SK-N-SH treated with all-trans-retinoic acid at 6 μM for 48 hours (cell line): Measurements from ENCODE around the gene ANK3.

Experiments used
- ATAC-seq: fragments of 200-7000 bp; cut with Tn5 transposase; 3 replicates; pipeline ENCODE4 v1.9.1; 2020; ENCODE audit warnings: mild to moderate bottlenecking, moderate library complexity
- ARNTL ChIP-seq: fragments of 450-650 bp; formaldehyde crosslinking; IDR thresholded peaks from 2 replicates; pipeline ENCODE4 v1.5.0; 2020; ENCODE audit warnings: low read depth, mild to moderate bottlenecking, moderate library complexity, borderline replicate concordance
- BACH2 ChIP-seq: fragments of 250-450 bp; sonication (Bioruptor Pico); IDR thresholded peaks from 2 replicates; pipeline ENCODE4 v1.9.0; 2021; ENCODE audit warnings: mild to moderate bottlenecking, borderline replicate concordance
- CREB5 ChIP-seq: fragments of 250-450 bp; sonication (Bioruptor Pico); IDR thresholded peaks from 2 replicates; pipeline ENCODE4 v1.5.1; 2020; ENCODE audit warnings: low read depth, mild to moderate bottlenecking, moderate library complexity
- CSDC2 ChIP-seq: fragments of 250-450 bp; sonication (Bioruptor Pico); IDR thresholded peaks from 2 replicates; pipeline ENCODE4 v1.5.0; 2020; ENCODE audit warnings: mild to moderate bottlenecking, moderate library complexity
- CSRNP3 ChIP-seq: fragments of 250-450 bp; sonication (Bioruptor Pico); IDR thresholded peaks from 2 replicates; pipeline ENCODE4 v1.5.1; 2021; ENCODE audit warnings: mild to moderate bottlenecking, moderate library complexity
- ESRRG ChIP-seq: fragments of 250-450 bp; sonication (Bioruptor Pico); IDR thresholded peaks from 2 replicates; pipeline ENCODE4 v1.6.1; 2021; ENCODE audit warnings: mild to moderate bottlenecking
- GLIS3 ChIP-seq: fragments of 250-450 bp; sonication (Bioruptor Pico); IDR thresholded peaks from 2 replicates; pipeline ENCODE4 v1.5.0; 2020; ENCODE audit warnings: mild to moderate bottlenecking, moderate library complexity
- ISL1 ChIP-seq: fragments of 250-450 bp; sonication (Bioruptor Pico); IDR thresholded peaks from 2 replicates; pipeline ENCODE4 v2.1.2; 2022; ENCODE audit warnings: mild to moderate bottlenecking, moderate library complexity
- OSR1 ChIP-seq: fragments of 250-450 bp; sonication (Bioruptor Pico); IDR thresholded peaks from 2 replicates; pipeline ENCODE4 v1.8.0; 2022; ENCODE audit warnings: moderate library complexity, mild to moderate bottlenecking, inconsistent platforms
- PATZ1 ChIP-seq: fragments of 250-450 bp; sonication (Bioruptor Pico); IDR thresholded peaks from 2 replicates; pipeline ENCODE4 v1.8.0; 2020; ENCODE audit warnings: mild to moderate bottlenecking, moderate library complexity, borderline replicate concordance
- POU6F1 ChIP-seq: fragments of 250-450 bp; sonication (Bioruptor Pico); IDR thresholded peaks from 2 replicates; pipeline ENCODE4 v1.8.0; 2021; ENCODE audit warnings: low read depth, mild to moderate bottlenecking, moderate library complexity, borderline replicate concordance
- PPARA ChIP-seq: fragments of 250-450 bp; sonication (Bioruptor Pico); IDR thresholded peaks from 2 replicates; pipeline ENCODE4 v1.5.0; 2020; ENCODE audit warnings: mild to moderate bottlenecking, borderline replicate concordance
- RARB ChIP-seq: fragments of 250-450 bp; sonication (Bioruptor Pico); IDR thresholded peaks from 2 replicates; pipeline ENCODE4 v1.8.0; 2021; ENCODE audit warnings: mild to moderate bottlenecking, moderate library complexity
- SNAI2 ChIP-seq: fragments of 250-450 bp; sonication (Bioruptor Pico); IDR thresholded peaks from 2 replicates; pipeline ENCODE4 v1.5.0; 2020; ENCODE audit warnings: mild to moderate bottlenecking, moderate library complexity
- TCF4 ChIP-seq: fragments of 250-450 bp; sonication (Bioruptor Pico); IDR thresholded peaks from 2 replicates; pipeline ENCODE4 v1.8.0; 2021; ENCODE audit warnings: mild to moderate bottlenecking, moderate library complexity, borderline replicate concordance
- TOX ChIP-seq: fragments of 250-450 bp; sonication (Bioruptor Pico); IDR thresholded peaks from 2 replicates; pipeline ENCODE4 v1.8.0; 2021; ENCODE audit warnings: mild to moderate bottlenecking, moderate library complexity, borderline replicate concordance
- ZC3H10 ChIP-seq: fragments of 250-450 bp; sonication (Bioruptor Pico); IDR thresholded peaks from 2 replicates; pipeline ENCODE4 v1.5.1; 2021; ENCODE audit warnings: mild to moderate bottlenecking, moderate library complexity
- ZFP3 ChIP-seq: fragments of 250-450 bp; sonication (Bioruptor Pico); IDR thresholded peaks from 2 replicates; pipeline ENCODE4 v1.5.0; 2020; ENCODE audit warnings: mild to moderate bottlenecking, moderate library complexity
- ZFP30 ChIP-seq: fragments of 450-650 bp; formaldehyde crosslinking; IDR thresholded peaks from 2 replicates; pipeline ENCODE4 v1.5.0; 2022; ENCODE audit warnings: mild to moderate bottlenecking, moderate library complexity
- ZNF565 ChIP-seq: fragments of 450-650 bp; formaldehyde crosslinking; conservative IDR thresholded peaks from 2 replicates; pipeline ENCODE4 v1.5.0; 2020; ENCODE audit warnings: low read depth, mild to moderate bottlenecking, moderate library complexity
- ZNF70 ChIP-seq: fragments of 450-650 bp; formaldehyde crosslinking; IDR thresholded peaks from 2 replicates; pipeline ENCODE4 v1.5.0; 2020; ENCODE audit warnings: mild to moderate bottlenecking, moderate library complexity
- ZNF8 ChIP-seq: fragments of 450-650 bp; formaldehyde crosslinking; IDR thresholded peaks from 2 replicates; pipeline ENCODE4 v1.5.0; 2020; ENCODE audit warnings: mild to moderate bottlenecking, moderate library complexity
- TF ChIP-seq, protein P1 (sequence below): fragments of 250-450 bp; sonication (Bioruptor Pico); IDR thresholded peaks from 2 replicates; pipeline ENCODE4 v1.5.0; 2020; ENCODE audit warnings: mild to moderate bottlenecking, moderate library complexity

ANK3 gene

GRCh38 chr10:60167050-60167449 is 222.6 kb downstream of the ANK3 start:
- ATAC-seq: no peak
- TF ChIP-seq TCF4 (CRISPR knock-in tag) (no peak), TOX (CRISPR knock-in tag) (no peak), ISL1 (no peak), ZNF70 (CRISPR knock-in tag) (no peak), GLIS3 (no peak), ZFP3 (CRISPR knock-in tag) (no peak), PPARA (CRISPR knock-in tag) (no peak), CREB5 (CRISPR knock-in tag) (no peak), ZFP30 (no peak), ZNF565 (no peak), ZNF8 (CRISPR knock-in tag) (no peak), BACH2 (CRISPR knock-in tag) (no peak), SNAI2 (CRISPR knock-in tag) (no peak), ZC3H10 (CRISPR knock-in tag) (no peak), CSDC2 (CRISPR knock-in tag) (no peak), ESRRG (CRISPR knock-in tag) (no peak), RARB (CRISPR knock-in tag) (no peak), CSRNP3 (no peak)
- TF ChIP-seq, protein P1, sequence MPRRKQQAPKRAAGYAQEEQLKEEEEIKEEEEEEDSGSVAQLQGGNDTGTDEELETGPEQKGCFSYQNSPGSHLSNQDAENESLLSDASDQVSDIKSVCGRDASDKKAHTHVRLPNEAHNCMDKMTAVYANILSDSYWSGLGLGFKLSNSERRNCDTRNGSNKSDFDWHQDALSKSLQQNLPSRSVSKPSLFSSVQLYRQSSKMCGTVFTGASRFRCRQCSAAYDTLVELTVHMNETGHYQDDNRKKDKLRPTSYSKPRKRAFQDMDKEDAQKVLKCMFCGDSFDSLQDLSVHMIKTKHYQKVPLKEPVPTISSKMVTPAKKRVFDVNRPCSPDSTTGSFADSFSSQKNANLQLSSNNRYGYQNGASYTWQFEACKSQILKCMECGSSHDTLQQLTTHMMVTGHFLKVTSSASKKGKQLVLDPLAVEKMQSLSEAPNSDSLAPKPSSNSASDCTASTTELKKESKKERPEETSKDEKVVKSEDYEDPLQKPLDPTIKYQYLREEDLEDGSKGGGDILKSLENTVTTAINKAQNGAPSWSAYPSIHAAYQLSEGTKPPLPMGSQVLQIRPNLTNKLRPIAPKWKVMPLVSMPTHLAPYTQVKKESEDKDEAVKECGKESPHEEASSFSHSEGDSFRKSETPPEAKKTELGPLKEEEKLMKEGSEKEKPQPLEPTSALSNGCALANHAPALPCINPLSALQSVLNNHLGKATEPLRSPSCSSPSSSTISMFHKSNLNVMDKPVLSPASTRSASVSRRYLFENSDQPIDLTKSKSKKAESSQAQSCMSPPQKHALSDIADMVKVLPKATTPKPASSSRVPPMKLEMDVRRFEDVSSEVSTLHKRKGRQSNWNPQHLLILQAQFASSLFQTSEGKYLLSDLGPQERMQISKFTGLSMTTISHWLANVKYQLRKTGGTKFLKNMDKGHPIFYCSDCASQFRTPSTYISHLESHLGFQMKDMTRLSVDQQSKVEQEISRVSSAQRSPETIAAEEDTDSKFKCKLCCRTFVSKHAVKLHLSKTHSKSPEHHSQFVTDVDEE (CRISPR knock-in tag): no peak

- TF ChIP-seq PATZ1 (CRISPR knock-in tag) (no peak), OSR1 (CRISPR knock-in tag) (no peak), ZFP3 (CRISPR knock-in tag) (no peak), ZNF565 (no peak), ZC3H10 (CRISPR knock-in tag) (no peak), TOX (CRISPR knock-in tag) (no peak), ZNF70 (CRISPR knock-in tag) (no peak), ZFP30 (no peak), CREB5 (CRISPR knock-in tag) (no peak), SNAI2 (CRISPR knock-in tag) (no peak), ARNTL (no peak), ISL1 (no peak), POU6F1 (CRISPR knock-in tag) (no peak), PPARA (CRISPR knock-in tag) (no peak), GLIS3 (no peak), RARB (CRISPR knock-in tag) (no peak), CSRNP3 (no peak), TCF4 (CRISPR knock-in tag) (no peak), CSDC2 (CRISPR knock-in tag) (no peak)
- TF ChIP-seq, protein P1 (CRISPR knock-in tag): no peak
- TF ChIP-seq, all 23 proteins: peak for 0
- ATAC-seq: no peak
Observed at GRCh38 chr10:60163786-60164185, 225.9 kb downstream of the ANK3 start.
